NCI-H748 (cell line): ENCODE data around the gene ABI3BP.

Experiments
- DNase-seq: peaks from one replicate; lab custom pipeline; 2025; ENCODE audit not compliant: unreplicated experiment; lab: John Stamatoyannopoulos, UW

ABI3BP gene

DNA sequence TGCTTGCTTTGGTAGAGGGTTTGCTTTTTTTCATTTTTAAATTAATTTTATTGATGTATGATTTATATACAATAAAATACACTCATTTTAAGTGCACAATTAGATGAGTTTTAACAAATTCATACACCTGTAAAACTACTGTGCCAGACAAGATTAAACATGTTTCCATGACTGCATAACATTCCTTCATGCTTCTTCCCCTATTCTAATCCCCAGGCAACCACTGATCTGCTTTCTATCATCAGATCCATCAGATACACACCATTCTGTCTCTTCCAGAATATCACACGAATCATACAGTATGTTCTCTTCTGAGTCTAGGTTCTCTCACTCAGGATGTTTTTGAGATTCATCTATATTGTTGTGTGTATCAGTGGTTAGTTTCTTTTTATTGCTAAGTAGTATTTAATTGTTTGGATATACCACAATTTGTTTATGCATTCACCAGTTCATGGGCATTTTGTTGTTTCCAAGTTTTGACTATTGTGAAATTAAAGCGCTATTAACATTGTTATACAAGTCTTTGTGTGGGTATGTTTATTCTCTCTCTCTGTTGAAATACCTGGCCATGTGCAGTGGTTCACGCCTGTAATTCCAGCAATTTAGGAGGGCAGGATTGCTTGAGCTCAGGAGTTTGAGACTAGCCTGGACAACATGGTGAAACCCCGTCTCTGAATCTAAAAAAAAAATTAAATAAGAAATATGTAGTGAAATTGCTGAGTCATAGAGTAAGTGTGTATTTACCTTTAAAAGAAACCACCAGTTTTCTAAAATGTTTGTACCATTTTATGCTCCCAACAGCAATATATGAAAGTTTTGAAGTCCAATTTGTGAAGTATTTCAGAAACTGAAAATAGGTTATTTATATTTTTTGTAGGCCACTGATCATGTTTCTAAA lies 290.9 kb downstream of the ABI3BP start:
- DNase-seq: no peak

DNA sequence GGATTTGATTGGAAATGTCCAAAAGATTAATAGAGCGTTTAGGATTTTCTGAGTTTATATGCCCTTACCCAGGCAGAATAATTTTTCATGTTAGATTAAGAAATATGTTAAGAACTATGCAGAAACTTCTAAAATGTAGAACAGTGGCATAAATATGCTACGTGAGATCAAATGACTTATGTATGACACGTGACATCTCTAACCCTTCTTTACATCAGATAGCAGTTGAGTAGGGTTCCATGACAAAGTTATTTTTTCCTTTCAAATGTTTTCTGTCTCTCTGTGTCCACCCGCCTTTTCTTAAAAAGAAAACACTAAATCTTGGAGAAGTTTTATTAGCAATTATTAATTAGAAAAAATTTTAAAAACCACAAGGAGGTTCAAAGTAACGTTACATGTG lies 292.5 kb downstream of the ABI3BP start:
- DNase-seq: no peak
